ENCODE results near the gene NLRP10. TPM values are rescaled to one million over a fixed set of nuclear protein-coding genes. Genes with fewer than 3 reads are reported as not detected.

The NLRP10 gene
- total RNA-seq, 2 experiments from 2014 or later: not detected

DNA sequence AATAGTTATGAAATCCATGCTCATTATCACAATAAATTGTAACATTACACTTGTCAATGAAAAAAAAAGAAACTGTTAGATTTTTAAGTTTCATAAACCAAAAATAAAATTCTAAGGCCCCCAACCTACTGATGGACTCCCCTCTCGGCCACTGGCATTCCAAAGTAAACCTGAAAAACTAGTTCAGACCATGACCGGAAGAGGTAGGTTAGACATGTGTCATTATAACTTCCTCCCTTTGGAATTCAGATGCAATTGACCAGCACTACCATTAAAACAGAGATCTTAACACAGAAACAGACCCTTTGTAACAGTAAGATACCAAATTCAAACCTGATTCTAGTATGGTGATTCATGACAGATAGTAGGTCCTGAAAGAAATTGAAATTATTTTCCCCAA, 47.1 kb downstream of the NLRP10 start:
- Histone ChIP-seq H3K4me2 (ENCODE audit: low read length) (no peak overlapping the region), H2AFZ (ENCODE audit: low read length) (no peak overlapping the region), H4K20me1 (ENCODE audit: insufficient read depth, low read length) (no peaks in the 10 kb centered on the region), H3K27ac (ENCODE audit: low read depth, low read length, poor library complexity, severe bottlenecking) (no peak overlapping the region), H3K4me3 (ENCODE audit: low read depth, low read length, poor library complexity, severe bottlenecking) (no peak overlapping the region), H3K9me3 (ENCODE audit: low read length) (no peaks in the 10 kb centered on the region), H3K4me1 (ENCODE audit: insufficient read depth, low read length, poor library complexity, severe bottlenecking) (no peaks in the 10 kb centered on the region), H3K79me2 (ENCODE audit: insufficient read depth, low read depth, low read length) (no peaks in the 10 kb centered on the region), H3K36me3 (ENCODE audit: insufficient read depth, low read length) (no peaks in the 10 kb centered on the region), H3K9me2 (ENCODE audit: insufficient read depth, low read length) (no peaks in the 10 kb centered on the region)
- intact Hi-C loops (cut with micrococcal nuclease; ENCODE audit: unreplicated experiment): no loop called here
- TF ChIP-seq EZH2phosphoT487 (IDR thresholded peaks at IDR 0.05; ENCODE audit: borderline replicate concordance, low read depth, low read length): no peak
- TF ChIP-seq, protein P1, sequence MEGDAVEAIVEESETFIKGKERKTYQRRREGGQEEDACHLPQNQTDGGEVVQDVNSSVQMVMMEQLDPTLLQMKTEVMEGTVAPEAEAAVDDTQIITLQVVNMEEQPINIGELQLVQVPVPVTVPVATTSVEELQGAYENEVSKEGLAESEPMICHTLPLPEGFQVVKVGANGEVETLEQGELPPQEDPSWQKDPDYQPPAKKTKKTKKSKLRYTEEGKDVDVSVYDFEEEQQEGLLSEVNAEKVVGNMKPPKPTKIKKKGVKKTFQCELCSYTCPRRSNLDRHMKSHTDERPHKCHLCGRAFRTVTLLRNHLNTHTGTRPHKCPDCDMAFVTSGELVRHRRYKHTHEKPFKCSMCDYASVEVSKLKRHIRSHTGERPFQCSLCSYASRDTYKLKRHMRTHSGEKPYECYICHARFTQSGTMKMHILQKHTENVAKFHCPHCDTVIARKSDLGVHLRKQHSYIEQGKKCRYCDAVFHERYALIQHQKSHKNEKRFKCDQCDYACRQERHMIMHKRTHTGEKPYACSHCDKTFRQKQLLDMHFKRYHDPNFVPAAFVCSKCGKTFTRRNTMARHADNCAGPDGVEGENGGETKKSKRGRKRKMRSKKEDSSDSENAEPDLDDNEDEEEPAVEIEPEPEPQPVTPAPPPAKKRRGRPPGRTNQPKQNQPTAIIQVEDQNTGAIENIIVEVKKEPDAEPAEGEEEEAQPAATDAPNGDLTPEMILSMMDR (conservative IDR thresholded peaks at IDR 0.05; ENCODE audit: low read length): no peak
- ChIA-PET POLR2A (no interaction called here), CTCF (ENCODE audit: unreplicated experiment) (no interaction called here)
- DNase-seq (ENCODE audit: low spot score): no peak
- no TSS peak for BruUV-seq (replicated peaks)

Small RNA genes within 50 kb of the gene (small RNA-seq; reads per million reads assigned to genes)
- not detected for gene COX6CP5

Other genes starting within 250 kb of the NLRP10 start
- not detected in 2 replicates for gene OR5P2, start 168.5 kb downstream of the NLRP10 start, total RNA-seq (2014; rRNA removed; shearing (Covaris generic))
- gene OR5P2, start 168.5 kb downstream of the NLRP10 start, total RNA-seq (2022): not detected in 2 replicates
- not detected in 2 replicates for gene OR5P3, start 134.6 kb downstream of the NLRP10 start, total RNA-seq (2014; rRNA removed; shearing (Covaris generic))
- gene OR5P3, start 134.6 kb downstream of the NLRP10 start, total RNA-seq (2022): not detected in 2 replicates
- gene OR10A6, start 34.2 kb downstream of the NLRP10 start, total RNA-seq (2014; rRNA removed; shearing (Covaris generic)): not detected in 2 replicates
- not detected in 2 replicates for gene OR10A6, start 34.2 kb downstream of the NLRP10 start, total RNA-seq (2022)
- not detected in 2 replicates for gene OR10A3, start 23.7 kb downstream of the NLRP10 start, total RNA-seq (2014; rRNA removed; shearing (Covaris generic))
- not detected in 2 replicates for gene OR10A3, start 23.7 kb downstream of the NLRP10 start, total RNA-seq (2022)
- gene EIF3F, start 21.9 kb upstream of the NLRP10 start, total RNA-seq (2014; rRNA removed; shearing (Covaris generic)): 239 and 376 TPM in 2 replicates
- 367 and 403 TPM in 2 replicates for gene EIF3F, start 21.9 kb upstream of the NLRP10 start, total RNA-seq (2022)
- not detected in 2 replicates for gene TUB, start 115.8 kb upstream of the NLRP10 start, total RNA-seq (2014; rRNA removed; shearing (Covaris generic))
- gene TUB, start 115.8 kb upstream of the NLRP10 start, total RNA-seq (2022): not detected in 2 replicates
- gene RIC3, start 203.6 kb upstream of the NLRP10 start, total RNA-seq (2014; rRNA removed; shearing (Covaris generic)): not detected in 2 replicates
- not detected in 2 replicates for gene RIC3, start 203.6 kb upstream of the NLRP10 start, total RNA-seq (2022)